Smooth muscle cell of trachea (primary cell): ENCODE measurements around the gene SECISBP2. TPM values are rescaled to one million over a fixed set of nuclear protein-coding genes. Genes with fewer than 3 reads are reported as not detected.

Source experiments
- total RNA-seq: library from RNA; depleted of rRNA; stranded (reverse); fragments of >200 nt; gene quantifications from 2 replicates; pipeline ENCODE4 v1.2.1, GENCODE V29; 2014

SECISBP2 gene, protein sequence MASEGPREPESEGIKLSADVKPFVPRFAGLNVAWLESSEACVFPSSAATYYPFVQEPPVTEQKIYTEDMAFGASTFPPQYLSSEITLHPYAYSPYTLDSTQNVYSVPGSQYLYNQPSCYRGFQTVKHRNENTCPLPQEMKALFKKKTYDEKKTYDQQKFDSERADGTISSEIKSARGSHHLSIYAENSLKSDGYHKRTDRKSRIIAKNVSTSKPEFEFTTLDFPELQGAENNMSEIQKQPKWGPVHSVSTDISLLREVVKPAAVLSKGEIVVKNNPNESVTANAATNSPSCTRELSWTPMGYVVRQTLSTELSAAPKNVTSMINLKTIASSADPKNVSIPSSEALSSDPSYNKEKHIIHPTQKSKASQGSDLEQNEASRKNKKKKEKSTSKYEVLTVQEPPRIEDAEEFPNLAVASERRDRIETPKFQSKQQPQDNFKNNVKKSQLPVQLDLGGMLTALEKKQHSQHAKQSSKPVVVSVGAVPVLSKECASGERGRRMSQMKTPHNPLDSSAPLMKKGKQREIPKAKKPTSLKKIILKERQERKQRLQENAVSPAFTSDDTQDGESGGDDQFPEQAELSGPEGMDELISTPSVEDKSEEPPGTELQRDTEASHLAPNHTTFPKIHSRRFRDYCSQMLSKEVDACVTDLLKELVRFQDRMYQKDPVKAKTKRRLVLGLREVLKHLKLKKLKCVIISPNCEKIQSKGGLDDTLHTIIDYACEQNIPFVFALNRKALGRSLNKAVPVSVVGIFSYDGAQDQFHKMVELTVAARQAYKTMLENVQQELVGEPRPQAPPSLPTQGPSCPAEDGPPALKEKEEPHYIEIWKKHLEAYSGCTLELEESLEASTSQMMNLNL
- 25.8 and 27.9 TPM in 2 replicates for total RNA-seq

DNA sequence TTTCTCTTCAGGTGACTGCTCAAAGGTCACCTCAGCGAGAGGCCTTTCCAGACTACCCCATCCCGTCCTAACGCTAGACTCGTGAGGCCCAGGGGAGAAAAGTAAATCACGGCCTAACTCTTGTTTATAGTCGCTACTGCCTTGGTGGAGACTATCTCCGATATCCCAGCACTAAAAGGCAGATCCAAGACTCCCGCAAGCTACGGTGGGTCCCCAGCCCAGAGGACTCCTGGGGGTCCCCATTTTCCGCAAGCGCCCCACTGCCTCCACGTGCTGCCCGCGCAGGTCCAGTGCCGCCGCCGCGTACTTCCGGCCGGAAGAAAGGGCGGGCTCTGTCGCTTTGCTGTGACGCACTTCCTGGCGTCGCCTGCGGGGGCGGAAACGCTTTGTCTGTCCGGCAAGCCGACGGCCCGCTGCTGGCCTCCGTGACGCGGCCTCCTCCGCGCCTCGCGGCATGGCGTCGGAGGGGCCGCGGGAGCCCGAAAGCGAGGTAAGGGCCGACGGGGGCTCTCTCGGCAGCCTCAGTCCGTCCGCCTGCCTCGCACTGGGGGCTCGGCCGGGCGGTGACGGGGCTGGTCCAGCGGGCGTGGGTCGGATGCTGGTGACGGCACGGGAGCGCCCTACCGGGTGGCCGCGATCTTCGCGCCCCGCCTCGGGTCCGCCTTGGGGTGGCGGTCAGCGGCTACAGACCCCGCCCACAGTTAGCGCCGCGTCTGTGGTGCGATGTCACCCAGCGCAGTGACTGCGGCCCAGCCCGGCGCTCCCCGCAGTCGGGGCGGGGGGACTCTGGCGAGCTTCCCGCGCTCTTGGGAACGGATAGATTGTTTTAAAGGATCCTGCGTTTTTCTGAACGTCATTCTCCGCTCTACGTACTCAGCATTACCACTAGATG lies at the start of gene SECISBP2:
Gene SECISBP2, plus strand, starts transcription at position 378 of the 892 bp plus-strand sequence. Its CDS starts 77 bp downstream, at position 455.

DNA sequence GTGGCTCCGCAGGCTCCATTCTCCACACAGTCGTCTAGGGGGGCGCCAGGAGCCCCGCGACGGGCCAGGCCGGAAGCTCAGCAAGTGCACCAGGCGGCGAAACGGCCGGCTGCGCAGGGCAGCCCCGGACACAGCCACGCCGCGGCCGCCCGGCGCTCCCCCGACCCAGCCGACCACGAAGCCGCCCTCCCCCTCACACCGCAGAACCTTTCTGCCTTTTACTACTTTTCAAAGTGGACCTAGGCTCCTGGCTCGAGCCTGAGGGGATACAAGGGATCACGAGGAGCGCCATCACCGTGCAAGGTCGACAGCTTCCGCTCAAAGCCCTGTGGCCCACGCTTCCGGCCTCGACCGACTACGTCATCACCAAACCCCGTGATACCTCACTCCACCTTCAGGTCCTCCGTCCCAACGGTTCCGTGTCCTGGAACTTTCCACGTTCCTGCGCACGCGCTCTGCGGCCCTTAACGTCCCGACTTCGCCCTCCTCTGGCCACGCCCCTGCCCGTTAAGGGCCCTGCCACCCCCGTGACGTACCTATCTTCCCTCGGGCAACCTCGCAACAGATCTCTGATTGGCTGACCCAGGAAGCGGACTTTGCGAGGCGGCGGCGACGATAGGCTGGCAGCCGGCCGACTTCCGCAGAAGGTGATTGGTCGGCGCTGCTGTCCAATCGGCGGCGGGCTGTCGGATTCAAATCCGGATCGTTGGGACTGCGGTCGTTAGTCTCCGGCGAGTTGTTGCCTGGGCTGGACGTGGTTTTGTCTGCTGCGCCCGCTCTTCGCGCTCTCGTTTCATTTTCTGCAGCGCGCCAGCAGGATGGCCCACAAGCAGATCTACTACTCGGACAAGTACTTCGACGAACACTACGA lies 7.6 kb upstream of the SECISBP2 start, which contains the start of gene CKS2:
Gene CKS2, plus strand, starts transcription at position 721 of the 871 bp plus-strand sequence. Its CDS starts 98 bp downstream, at position 819.

Other genes with a start within 250 kb of the SECISBP2 start
- 24.9 and 61.4 TPM in 2 replicates for gene SHC3, start 139.7 kb upstream of the SECISBP2 start, total RNA-seq
- gene CKS2, start 7.3 kb upstream of the SECISBP2 start, total RNA-seq: 45.5 and 242 TPM in 2 replicates
- 0.58 and 0.66 TPM in 2 replicates for gene SEMA4D, start 179.6 kb downstream of the SECISBP2 start, total RNA-seq